ENCODE measurements around the gene APH1A.
"Not testable (repeated sequence)": the region's sequence is repeated elsewhere in the genome, so short reads cannot be mapped to it uniquely, and the experiment has no call there.

The APH1A gene

DNA sequence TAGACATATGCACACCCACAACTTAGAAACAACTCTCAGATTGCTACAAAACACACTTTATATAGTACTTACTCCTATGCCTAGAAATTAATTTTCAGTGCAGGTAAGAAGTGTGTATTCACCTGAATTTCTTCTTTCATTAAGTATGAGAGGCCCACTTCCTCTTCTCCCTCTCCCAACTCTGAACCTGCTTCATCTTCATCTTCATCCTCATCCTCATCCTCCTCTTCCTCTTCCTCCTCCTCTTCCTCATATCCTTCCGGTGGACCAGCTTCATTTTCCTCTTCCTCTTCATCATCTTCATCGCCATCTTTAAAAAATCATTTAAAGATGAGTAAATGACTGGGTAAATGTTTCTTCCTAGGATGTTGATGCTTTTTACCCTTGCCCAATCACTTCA, 42.3 kb downstream of the APH1A start:
- Histone ChIP-seq H3K9ac (ENCODE audit: low read depth, low read length) (no peak overlapping the region), H3K27ac (ENCODE audit: low read length) (no peak overlapping the region), H3K9me3 (ENCODE audit: insufficient read depth, low read depth, low read length) (no peaks in the 10 kb centered on the region), H3K4me1 (ENCODE audit: insufficient read depth, low read length) (no peaks in the 10 kb centered on the region), H3K4me3 (ENCODE audit: low read length) (no peak overlapping the region), H3K27me3 (ENCODE audit: insufficient read depth, low read length) (no peaks in the 10 kb centered on the region), H3K36me3 (ENCODE audit: insufficient read depth, low read depth, low read length) (peaks cover 88% of the 10 kb centered on the region)

DNA sequence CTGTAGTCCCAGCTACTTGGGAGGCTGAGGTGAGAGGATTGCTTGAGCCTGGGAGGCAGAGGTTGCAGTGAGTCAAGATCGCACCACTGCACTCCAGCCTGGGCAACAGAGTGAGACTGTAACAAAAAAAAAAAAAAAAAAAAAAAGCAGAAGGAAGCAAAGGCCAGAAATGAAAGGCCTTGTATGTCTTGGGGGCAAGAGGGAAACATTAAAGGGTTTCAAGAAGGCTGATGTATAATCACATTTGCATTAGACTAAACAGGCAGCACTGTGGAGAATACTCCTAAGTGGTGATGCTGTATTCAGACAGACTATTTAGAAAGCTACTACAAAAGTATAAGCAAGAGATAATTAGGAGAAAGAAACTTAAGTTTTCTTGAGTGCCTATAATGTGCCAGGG, 43.3 kb downstream of the APH1A start:
- H3K9me3 ChIP-seq (ENCODE audit: insufficient read depth, low read depth, low read length) = no peaks in the 10 kb centered on the region
- no peak overlapping the region for H3K4me3 ChIP-seq (ENCODE audit: low read length)
- no peak overlapping the region for H3K9ac ChIP-seq (ENCODE audit: low read depth, low read length)
- H3K4me1 ChIP-seq (ENCODE audit: insufficient read depth, low read length) = no peaks in the 10 kb centered on the region
- peaks cover 88% of the 10 kb centered on the region for H3K36me3 ChIP-seq (ENCODE audit: insufficient read depth, low read depth, low read length)
- no peaks in the 10 kb centered on the region for H3K27me3 ChIP-seq (ENCODE audit: insufficient read depth, low read length)
- no peak overlapping the region for H3K27ac ChIP-seq (ENCODE audit: low read length)

DNA sequence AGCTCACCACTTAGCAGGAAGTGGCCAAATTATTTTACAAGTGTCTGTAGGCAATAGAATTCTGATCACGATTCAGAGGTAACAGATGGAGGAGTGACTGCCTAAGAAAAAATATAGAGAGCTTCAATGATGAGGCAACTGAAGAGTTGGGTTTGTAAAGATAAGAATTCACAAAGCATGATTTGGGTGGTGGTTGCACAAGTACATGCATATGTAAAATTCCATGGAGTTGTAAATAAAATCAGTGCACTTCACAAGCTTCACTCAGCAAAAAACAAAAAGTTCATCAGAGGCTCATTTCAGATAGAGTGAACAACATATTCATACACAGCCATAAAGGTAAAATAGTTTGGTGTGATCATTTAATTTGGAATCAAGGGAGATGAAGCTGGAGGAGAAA, 43.8 kb downstream of the APH1A start:
- H3K4me1 ChIP-seq (ENCODE audit: insufficient read depth, low read length) = no peaks in the 10 kb centered on the region
- no peak overlapping the region for H3K27ac ChIP-seq (ENCODE audit: low read length)
- no peak overlapping the region for H3K9ac ChIP-seq (ENCODE audit: low read depth, low read length)
- no peak overlapping the region for H3K4me3 ChIP-seq (ENCODE audit: low read length)
- no peaks in the 10 kb centered on the region for H3K9me3 ChIP-seq (ENCODE audit: insufficient read depth, low read depth, low read length)
- H3K36me3 ChIP-seq (ENCODE audit: insufficient read depth, low read depth, low read length) = peaks cover 88% of the 10 kb centered on the region
- H3K27me3 ChIP-seq (ENCODE audit: insufficient read depth, low read length) = no peaks in the 10 kb centered on the region

DNA sequence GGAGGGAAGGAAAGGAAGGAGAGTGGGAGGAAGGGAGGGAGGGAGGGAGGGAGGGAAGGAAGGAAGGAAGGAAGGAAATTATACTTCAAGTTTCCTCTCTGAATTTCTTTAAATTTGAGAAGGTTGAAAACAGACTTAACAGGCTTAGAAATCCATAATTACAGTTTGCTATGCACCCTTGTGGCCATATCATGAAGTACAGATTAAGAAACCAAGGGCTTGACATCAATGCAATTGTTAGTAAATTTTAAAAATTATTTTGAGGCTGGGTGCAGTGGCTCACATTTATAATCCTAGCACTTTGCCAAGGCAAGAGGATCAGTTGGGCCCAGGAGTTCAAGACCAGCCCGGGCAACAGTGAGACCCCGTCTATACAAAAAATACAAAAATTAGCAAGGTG, 47.3 kb downstream of the APH1A start:
- Histone ChIP-seq H3K27ac (ENCODE audit: low read length) (no peak overlapping the region), H3K4me1 (ENCODE audit: insufficient read depth, low read length) (no peaks in the 10 kb centered on the region), H3K9me3 (ENCODE audit: insufficient read depth, low read depth, low read length) (no peaks in the 10 kb centered on the region), H3K4me3 (ENCODE audit: low read length) (no peak overlapping the region), H3K27me3 (ENCODE audit: insufficient read depth, low read length) (no peaks in the 10 kb centered on the region), H3K9ac (ENCODE audit: low read depth, low read length) (no peak overlapping the region), H3K36me3 (ENCODE audit: insufficient read depth, low read depth, low read length) (peaks cover 71% of the 10 kb centered on the region)

DNA sequence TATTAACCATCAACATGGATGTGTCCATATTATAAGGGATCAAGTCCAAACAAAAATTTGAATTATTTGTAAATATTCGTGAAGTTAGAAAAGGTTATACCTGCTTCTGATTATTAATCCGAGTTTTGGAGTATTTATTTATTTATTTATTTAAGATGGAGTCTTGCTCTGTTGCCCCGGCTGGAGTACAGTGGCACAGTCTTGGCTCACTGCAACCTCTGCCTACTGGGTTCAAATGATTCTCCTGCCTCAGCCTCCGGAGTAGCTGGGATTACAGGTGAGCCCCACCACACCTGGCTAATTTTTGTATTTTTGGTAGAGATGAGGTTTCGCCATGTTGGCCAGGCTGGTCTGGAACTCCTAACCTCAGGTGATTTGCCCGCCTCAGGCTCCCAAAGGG, 53.0 kb downstream of the APH1A start:
- not testable (repeated sequence) for H3K27me3 ChIP-seq (ENCODE audit: insufficient read depth, low read length); H3K4me1 ChIP-seq (ENCODE audit: insufficient read depth, low read length)

More for the DNA sequence above, 53.0 kb downstream of the APH1A start:
- H3K9ac ChIP-seq (ENCODE audit: low read depth, low read length); H3K4me3 ChIP-seq (ENCODE audit: low read length); H3K27ac ChIP-seq (ENCODE audit: low read length); H3K9me3 ChIP-seq (ENCODE audit: insufficient read depth, low read depth, low read length): not testable (repeated sequence)
- H3K36me3 ChIP-seq (ENCODE audit: insufficient read depth, low read depth, low read length) = peaks cover 25% of the 10 kb centered on the region
